PC-3 (cell line): ENCODE data around the gene SLC19A1. TPM values are rescaled to one million over a fixed set of nuclear protein-coding genes. Genes with fewer than 3 reads are reported as not detected.
A peak's percentile ranks its signal among the peaks of the same experiment; 100 is the strongest.

Source experiments
- ATAC-seq: fragments of 200-7000 bp; cut with Tn5 transposase; 2 replicates; pipeline ENCODE4 v1.9.1; 2020; ENCODE audit warnings: mild to moderate bottlenecking, moderate library complexity
- BruUV-seq: library from RNA; stranded (reverse); fragments of 400-500 nt; replicated peaks from 2 replicates; lab custom pipeline; 2021; lab: Mats Ljungman, UMichigan
- CTCF ChIA-PET: fragments of 300-600 bp; sonication (Branson Sonifier 250); formaldehyde crosslinking; loops from one replicate; lab custom pipeline; 2022; ENCODE audit warnings: antibody characterized with exemption; lab: Charles Lee
- POLR2A ChIA-PET: fragments of 300-600 bp; sonication (Branson Sonifier 250); formaldehyde crosslinking; loops from one replicate; lab custom pipeline; 2022; ENCODE audit warnings: antibody characterized with exemption; ENCODE audit not compliant: unreplicated experiment; lab: Charles Lee
- DNase-seq: peaks from one replicate; pipeline ENCODE4 v3.0.0-alpha.2; 2015
- H2AFZ ChIP-seq: fragments of 300-600 bp; sonication (generic); 2 replicates; pipeline ENCODE4 v1.6.0; 2016; ENCODE audit warnings: antibody characterized with exemption, low read length
- H3F3A ChIP-seq: fragments of 300-600 bp; sonication (generic); one replicate; pipeline ENCODE4 v1.6.0; 2017; ENCODE audit warnings: antibody characterized with exemption, low read length, control low read depth, mild to moderate bottlenecking; ENCODE audit not compliant: unreplicated experiment
- H3K27ac ChIP-seq: fragments of 300-600 bp; sonication (generic); 2 replicates; pipeline ENCODE4 v1.5.1; 2016; ENCODE audit warnings: mild to moderate bottlenecking, low read length
- H3K27me3 ChIP-seq: fragments of 300-600 bp; sonication (generic); 2 replicates; pipeline ENCODE4 v1.6.1; 2016; ENCODE audit warnings: low read length, mixed read lengths
- H3K36me3 ChIP-seq: fragments of 300-600 bp; sonication (generic); 2 replicates; pipeline ENCODE4 v1.6.1; 2016; ENCODE audit warnings: low read depth, mixed run types, low read length, mixed read lengths
- H3K4me1 ChIP-seq: fragments of 300-600 bp; sonication (generic); 2 replicates; pipeline ENCODE4 v1.5.1; 2016; ENCODE audit warnings: low read length; ENCODE audit not compliant: insufficient read depth
- H3K4me2 ChIP-seq: fragments of 300-600 bp; sonication (generic); 2 replicates; pipeline ENCODE4 v1.6.0; 2016; ENCODE audit warnings: low read length
- H3K4me3 ChIP-seq: fragments of 300-600 bp; sonication (generic); 2 replicates; pipeline ENCODE4 v1.5.1; 2016; ENCODE audit warnings: mild to moderate bottlenecking, low read length, mixed read lengths
- H3K79me2 ChIP-seq: fragments of 300-600 bp; sonication (generic); 2 replicates; pipeline ENCODE4 v1.6.1; 2017; ENCODE audit warnings: low read length, mixed read lengths
- H3K9ac ChIP-seq: fragments of 300-600 bp; sonication (generic); 2 replicates; pipeline ENCODE4 v1.6.0; 2016; ENCODE audit warnings: mild to moderate bottlenecking, low read length
- H3K9me2 ChIP-seq: fragments of 300-600 bp; sonication (generic); replicated peaks from 2 replicates; pipeline ENCODE4 v1.6.1; 2016; ENCODE audit warnings: mixed run types, low read length, mixed read lengths
- H3K9me3 ChIP-seq: fragments of 300-600 bp; sonication (generic); 2 replicates; pipeline ENCODE4 v1.6.1; 2016; ENCODE audit warnings: low read length, mixed read lengths
- H4K20me1 ChIP-seq: fragments of 300-600 bp; sonication (generic); 2 replicates; pipeline ENCODE4 v1.6.1; 2016; ENCODE audit warnings: low read length, mixed read lengths
- EZH2 ChIP-seq: fragments of 300-600 bp; sonication (generic); IDR thresholded peaks from one replicate; pipeline ENCODE4 v1.6.1; 2017; ENCODE audit warnings: antibody characterized with exemption, mild to moderate bottlenecking, low read length; ENCODE audit not compliant: unreplicated experiment
- EZH2phosphoT487 ChIP-seq: fragments of 300-600 bp; sonication (generic); IDR thresholded peaks from 2 replicates; pipeline ENCODE4 v1.6.1; 2018; ENCODE audit warnings: mild to moderate bottlenecking, antibody characterized with exemption, low read length, borderline replicate concordance
- intact Hi-C: fragments of 100-400 bp; cut with micrococcal nuclease; formaldehyde crosslinking; loops from 2 replicates; pipeline ENCODE4 v1.9.0; 2023
- total RNA-seq: library from RNA; depleted of rRNA; stranded (reverse); fragments of >200 nt; gene quantifications from 2 replicates; pipeline ENCODE4 v1.2.3, GENCODE V29; 2014
- TF ChIP-seq, protein P1 (sequence below): fragments of 300-600 bp; sonication (generic); conservative IDR thresholded peaks from 2 replicates; pipeline ENCODE4 v1.5.1; 2017; ENCODE audit warnings: antibody characterized with exemption, low read depth, mild to moderate bottlenecking, low read length

SLC19A1 gene
- total RNA-seq, 1 experiment from 2014 or later: 54.2 TPM

DNA sequence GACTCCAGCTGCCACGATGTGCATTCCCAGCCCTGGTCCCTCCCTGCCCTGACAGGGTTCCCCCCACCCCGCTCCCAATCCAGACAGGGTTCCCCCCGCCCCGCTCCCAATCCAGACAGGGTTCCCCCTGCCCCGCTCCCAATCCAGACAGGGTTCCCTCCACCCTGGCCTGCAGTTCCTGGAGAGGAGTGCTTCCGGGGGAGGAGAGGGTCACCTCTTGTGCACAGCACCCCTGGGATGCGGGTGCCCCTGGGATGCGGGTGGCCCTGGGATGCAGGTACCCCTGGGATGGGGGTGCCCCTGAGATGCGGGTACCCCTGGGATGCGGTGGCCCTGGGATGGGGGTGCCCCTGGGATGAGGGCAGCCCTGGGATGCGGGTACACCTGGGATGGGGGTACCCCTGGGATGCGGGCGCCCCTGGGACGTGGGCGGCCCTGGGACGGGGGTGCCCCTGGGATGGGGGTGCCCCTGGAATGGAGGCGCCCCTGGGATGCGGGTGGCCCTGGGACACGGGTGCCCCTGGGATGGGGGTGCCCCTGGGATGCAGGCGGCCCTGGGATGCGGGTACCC, 36.7 kb upstream of the SLC19A1 start:
- Histone ChIP-seq H3K4me1 (no peaks in the 10 kb centered on the region), H3K4me3 (no peak overlapping the region), H3K27ac (no peak overlapping the region), H3K4me2 (no peak overlapping the region), H3K79me2 (no peaks in the 10 kb centered on the region), H3K36me3 (no peaks in the 10 kb centered on the region), H3K9me3 (no peaks in the 10 kb centered on the region), H4K20me1 (no peaks in the 10 kb centered on the region), H3K9me2 (no peaks in the 10 kb centered on the region), H3K9ac (no peak overlapping the region), H3K27me3 (peaks cover 25% of the 10 kb centered on the region), H2AFZ (no peak overlapping the region), H3F3A (no peaks in the 10 kb centered on the region)
- no TSS peak for BruUV-seq
- ChIA-PET CTCF (no interaction called here), POLR2A (no interaction called here)
- intact Hi-C loops: no loop called here
- DNase-seq: no peak
- no peak; the same call in 1 of the 2 replicates for ATAC-seq
- TF ChIP-seq, protein P1, sequence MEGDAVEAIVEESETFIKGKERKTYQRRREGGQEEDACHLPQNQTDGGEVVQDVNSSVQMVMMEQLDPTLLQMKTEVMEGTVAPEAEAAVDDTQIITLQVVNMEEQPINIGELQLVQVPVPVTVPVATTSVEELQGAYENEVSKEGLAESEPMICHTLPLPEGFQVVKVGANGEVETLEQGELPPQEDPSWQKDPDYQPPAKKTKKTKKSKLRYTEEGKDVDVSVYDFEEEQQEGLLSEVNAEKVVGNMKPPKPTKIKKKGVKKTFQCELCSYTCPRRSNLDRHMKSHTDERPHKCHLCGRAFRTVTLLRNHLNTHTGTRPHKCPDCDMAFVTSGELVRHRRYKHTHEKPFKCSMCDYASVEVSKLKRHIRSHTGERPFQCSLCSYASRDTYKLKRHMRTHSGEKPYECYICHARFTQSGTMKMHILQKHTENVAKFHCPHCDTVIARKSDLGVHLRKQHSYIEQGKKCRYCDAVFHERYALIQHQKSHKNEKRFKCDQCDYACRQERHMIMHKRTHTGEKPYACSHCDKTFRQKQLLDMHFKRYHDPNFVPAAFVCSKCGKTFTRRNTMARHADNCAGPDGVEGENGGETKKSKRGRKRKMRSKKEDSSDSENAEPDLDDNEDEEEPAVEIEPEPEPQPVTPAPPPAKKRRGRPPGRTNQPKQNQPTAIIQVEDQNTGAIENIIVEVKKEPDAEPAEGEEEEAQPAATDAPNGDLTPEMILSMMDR: no peak
- TF ChIP-seq EZH2: no peak
- no peak for TF ChIP-seq EZH2phosphoT487

DNA sequence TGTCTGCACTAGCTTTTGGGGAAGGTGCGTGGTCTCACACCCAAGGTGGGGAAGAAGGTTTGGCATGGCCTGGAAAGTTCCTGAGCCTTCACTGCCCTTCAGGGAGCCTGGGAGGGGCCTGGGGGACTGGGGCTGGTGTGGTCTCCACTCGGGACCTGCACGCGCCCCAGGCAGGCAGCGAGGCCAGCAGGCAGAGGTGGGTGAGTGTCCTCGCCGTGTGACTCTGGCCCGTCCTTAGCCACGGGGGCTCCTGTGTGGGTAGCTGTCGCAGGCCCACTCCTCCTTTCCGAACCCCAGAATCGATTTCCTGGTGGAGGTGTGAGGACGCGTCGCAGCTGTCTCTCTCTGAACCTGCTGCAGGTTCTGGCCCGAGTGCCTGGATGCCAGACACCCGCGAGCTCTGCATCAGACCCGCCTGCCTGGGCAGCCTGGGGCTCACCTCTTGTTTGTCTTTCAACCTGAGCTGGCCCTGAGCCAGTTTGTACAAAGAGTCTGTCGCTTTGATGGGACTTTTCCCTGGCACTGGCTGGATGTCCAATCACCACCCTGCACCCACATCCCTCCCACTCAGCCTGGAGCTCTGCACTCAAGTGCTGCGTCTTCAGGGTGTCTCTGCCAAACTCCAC, 36.0 kb upstream of the SLC19A1 start:
- Histone ChIP-seq H3K9ac (no peak overlapping the region), H3K79me2 (no peaks in the 10 kb centered on the region), H3K4me3 (no peak overlapping the region), H3K9me2 (no peaks in the 10 kb centered on the region), H3K36me3 (no peaks in the 10 kb centered on the region), H3K4me2 (no peak overlapping the region), H3K27ac (no peak overlapping the region), H3K4me1 (no peaks in the 10 kb centered on the region), H4K20me1 (no peaks in the 10 kb centered on the region), H3K27me3 (peaks cover 21% of the 10 kb centered on the region), H3F3A (no peaks in the 10 kb centered on the region), H2AFZ (no peak overlapping the region), H3K9me3 (no peaks in the 10 kb centered on the region)
- DNase-seq: peak; percentile 38
- ChIA-PET CTCF (no interaction called here), POLR2A (no interaction called here)
- BruUV-seq: no TSS peak
- TF ChIP-seq EZH2phosphoT487 (no peak), EZH2 (no peak)
- TF ChIP-seq, protein P1: no peak
- ATAC-seq: peak; percentile 13; the same call in 1 of the 2 replicates
- intact Hi-C loops: no loop called here

DNA sequence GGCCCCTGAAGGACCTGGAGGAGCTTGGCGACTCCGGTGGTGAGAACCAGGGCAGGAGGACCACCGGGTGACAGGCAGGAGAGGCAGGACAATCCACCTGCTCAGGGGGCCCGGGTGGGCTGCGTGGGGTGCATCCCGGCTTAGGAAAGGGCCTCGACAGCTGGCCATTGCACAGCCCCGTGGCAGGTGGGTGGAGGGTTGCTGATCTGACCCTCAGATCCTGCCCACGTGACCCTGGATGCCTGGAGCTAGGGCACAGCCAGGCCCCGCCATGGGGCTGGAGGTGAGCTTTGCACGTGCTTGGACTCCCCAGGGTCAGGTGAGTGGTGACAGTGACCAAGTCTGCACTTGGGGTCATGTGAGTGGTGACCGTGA, 35.5 kb upstream of the SLC19A1 start:
- intact Hi-C loops: no loop called here
- Histone ChIP-seq H3K9me2 (no peaks in the 10 kb centered on the region), H3K4me1 (no peaks in the 10 kb centered on the region), H3K27me3 (peaks cover 16% of the 10 kb centered on the region), H3K9me3 (no peaks in the 10 kb centered on the region), H3K36me3 (no peaks in the 10 kb centered on the region), H3K9ac (no peak overlapping the region), H3F3A (no peaks in the 10 kb centered on the region), H3K79me2 (no peaks in the 10 kb centered on the region), H3K4me3 (no peak overlapping the region), H4K20me1 (no peaks in the 10 kb centered on the region), H2AFZ (no peak overlapping the region), H3K4me2 (no peak overlapping the region), H3K27ac (no peak overlapping the region)
- ATAC-seq (no peak), DNase-seq (no peak)
- CTCF ChIA-PET: no interaction called here
- BruUV-seq: no TSS peak
- POLR2A ChIA-PET: no interaction called here
- TF ChIP-seq EZH2: no peak
- TF ChIP-seq, protein P1: no peak
- no peak for TF ChIP-seq EZH2phosphoT487
